Measurements from ENCODE around the gene CD151.

The CD151 gene

GRCh38 chr11:854601-855329 is 22.0 kb downstream of the CD151 start:
- Histone ChIP-seq H3K4me1 (ENCODE audit: control insufficient read depth, insufficient read depth, low read length) (peaks cover 26% of the 10 kb centered on the region), H3K27ac (ENCODE audit: low read depth, low read length) (no peak overlapping the region), H3K36me3 (ENCODE audit: control insufficient read depth, insufficient read depth, low read length) (no peaks in the 10 kb centered on the region), H3K9ac (ENCODE audit: low read length) (no peak overlapping the region), H3K9me3 (ENCODE audit: control insufficient read depth, insufficient read depth, low read depth, low read length) (no peaks in the 10 kb centered on the region), H3K27me3 (ENCODE audit: control insufficient read depth, insufficient read depth, low read length) (peaks cover 14% of the 10 kb centered on the region; the same call in 1 of the 2 replicates), H3K4me3 (ENCODE audit: low read depth, low read length) (no peak overlapping the region)

GRCh38 chr11:855330-855674 is 22.6 kb downstream of the CD151 start:
- H3K36me3 ChIP-seq (ENCODE audit: control insufficient read depth, insufficient read depth, low read length) = no peaks in the 10 kb centered on the region
- H3K4me1 ChIP-seq (ENCODE audit: control insufficient read depth, insufficient read depth, low read length) = peaks cover 32% of the 10 kb centered on the region
- H3K27me3 ChIP-seq (ENCODE audit: control insufficient read depth, insufficient read depth, low read length) = peaks cover 10% of the 10 kb centered on the region; the same call in 1 of the 2 replicates
- H3K9me3 ChIP-seq (ENCODE audit: control insufficient read depth, insufficient read depth, low read depth, low read length) = no peaks in the 10 kb centered on the region
- no peak overlapping the region for H3K9ac ChIP-seq (ENCODE audit: low read length)
- H3K4me3 ChIP-seq (ENCODE audit: low read depth, low read length) = no peak overlapping the region
- H3K27ac ChIP-seq (ENCODE audit: low read depth, low read length) = no peak overlapping the region

GRCh38 chr11:855796-856195 is 23.0 kb downstream of the CD151 start:
- Histone ChIP-seq H3K36me3 (ENCODE audit: control insufficient read depth, insufficient read depth, low read length) (no peaks in the 10 kb centered on the region), H3K4me1 (ENCODE audit: control insufficient read depth, insufficient read depth, low read length) (peaks cover 32% of the 10 kb centered on the region), H3K9me3 (ENCODE audit: control insufficient read depth, insufficient read depth, low read depth, low read length) (no peaks in the 10 kb centered on the region), H3K27ac (ENCODE audit: low read depth, low read length) (no peak overlapping the region), H3K27me3 (ENCODE audit: control insufficient read depth, insufficient read depth, low read length) (peaks cover 5% of the 10 kb centered on the region; the same call in 1 of the 2 replicates), H3K9ac (ENCODE audit: low read length) (no peak overlapping the region), H3K4me3 (ENCODE audit: low read depth, low read length) (no peak overlapping the region)

GRCh38 chr11:856397-856796 is 23.6 kb downstream of the CD151 start:
- no peaks in the 10 kb centered on the region for H3K9me3 ChIP-seq (ENCODE audit: control insufficient read depth, insufficient read depth, low read depth, low read length)
- no peaks in the 10 kb centered on the region for H3K36me3 ChIP-seq (ENCODE audit: control insufficient read depth, insufficient read depth, low read length)
- no peak overlapping the region for H3K9ac ChIP-seq (ENCODE audit: low read length)
- peaks cover 26% of the 10 kb centered on the region for H3K4me1 ChIP-seq (ENCODE audit: control insufficient read depth, insufficient read depth, low read length)
- H3K27me3 ChIP-seq (ENCODE audit: control insufficient read depth, insufficient read depth, low read length) = no peaks in the 10 kb centered on the region
- H3K4me3 ChIP-seq (ENCODE audit: low read depth, low read length) = no peak overlapping the region
- H3K27ac ChIP-seq (ENCODE audit: low read depth, low read length) = no peak overlapping the region

GRCh38 chr11:858053-858761 is 25.5 kb downstream of the CD151 start:
- peaks cover 35% of the 10 kb centered on the region for H3K4me1 ChIP-seq (ENCODE audit: control insufficient read depth, insufficient read depth, low read length)
- no peak overlapping the region for H3K4me3 ChIP-seq (ENCODE audit: low read depth, low read length)
- no peaks in the 10 kb centered on the region for H3K27me3 ChIP-seq (ENCODE audit: control insufficient read depth, insufficient read depth, low read length)
- H3K9me3 ChIP-seq (ENCODE audit: control insufficient read depth, insufficient read depth, low read depth, low read length) = no peaks in the 10 kb centered on the region
- no peaks in the 10 kb centered on the region for H3K36me3 ChIP-seq (ENCODE audit: control insufficient read depth, insufficient read depth, low read length)
- H3K27ac ChIP-seq (ENCODE audit: low read depth, low read length) = no peak overlapping the region
- H3K9ac ChIP-seq (ENCODE audit: low read length) = no peak overlapping the region

- no peaks in the 10 kb centered on the region for H3K27me3 ChIP-seq (ENCODE audit: control insufficient read depth, insufficient read depth, low read length)
- H3K4me1 ChIP-seq (ENCODE audit: control insufficient read depth, insufficient read depth, low read length) = peaks cover 41% of the 10 kb centered on the region
- no peak overlapping the region for H3K27ac ChIP-seq (ENCODE audit: low read depth, low read length)
- no peak overlapping the region for H3K9ac ChIP-seq (ENCODE audit: low read length)
- H3K9me3 ChIP-seq (ENCODE audit: control insufficient read depth, insufficient read depth, low read depth, low read length) = no peaks in the 10 kb centered on the region
- no peak overlapping the region for H3K4me3 ChIP-seq (ENCODE audit: low read depth, low read length)
- H3K36me3 ChIP-seq (ENCODE audit: control insufficient read depth, insufficient read depth, low read length) = no peaks in the 10 kb centered on the region
Measured at GRCh38 chr11:858762-859339, 26.1 kb downstream of the CD151 start.

GRCh38 chr11:859394-860131 is 26.8 kb downstream of the CD151 start:
- Histone ChIP-seq H3K27ac (ENCODE audit: low read depth, low read length) (no peak overlapping the region), H3K36me3 (ENCODE audit: control insufficient read depth, insufficient read depth, low read length) (no peaks in the 10 kb centered on the region)

GRCh38 chr11:860234-861104 is 27.7 kb downstream of the CD151 start:
- Histone ChIP-seq H3K4me1 (ENCODE audit: control insufficient read depth, insufficient read depth, low read length) (peaks cover 41% of the 10 kb centered on the region), H3K27ac (ENCODE audit: low read depth, low read length) (no peak overlapping the region), H3K9ac (ENCODE audit: low read length) (no peak overlapping the region)

More at GRCh38 chr11:859394-860131, 26.8 kb downstream of the CD151 start:
- H3K4me1 ChIP-seq (ENCODE audit: control insufficient read depth, insufficient read depth, low read length) = peaks cover 41% of the 10 kb centered on the region
- no peak overlapping the region for H3K9ac ChIP-seq (ENCODE audit: low read length)
- no peaks in the 10 kb centered on the region for H3K9me3 ChIP-seq (ENCODE audit: control insufficient read depth, insufficient read depth, low read depth, low read length)
- H3K27me3 ChIP-seq (ENCODE audit: control insufficient read depth, insufficient read depth, low read length) = no peaks in the 10 kb centered on the region
- H3K4me3 ChIP-seq (ENCODE audit: low read depth, low read length) = no peak overlapping the region

GRCh38 chr11:861105-861479 is 28.3 kb downstream of the CD151 start:
- no peak overlapping the region for H3K4me3 ChIP-seq (ENCODE audit: low read depth, low read length)
- no peak overlapping the region for H3K9ac ChIP-seq (ENCODE audit: low read length)

More at GRCh38 chr11:860234-861104, 27.7 kb downstream of the CD151 start:
- H3K36me3 ChIP-seq (ENCODE audit: control insufficient read depth, insufficient read depth, low read length) = peaks cover 1% of the 10 kb centered on the region
- H3K4me3 ChIP-seq (ENCODE audit: low read depth, low read length) = no peak overlapping the region
- no peaks in the 10 kb centered on the region for H3K27me3 ChIP-seq (ENCODE audit: control insufficient read depth, insufficient read depth, low read length)
- no peaks in the 10 kb centered on the region for H3K9me3 ChIP-seq (ENCODE audit: control insufficient read depth, insufficient read depth, low read depth, low read length)

GRCh38 chr11:862081-862661 is 29.4 kb downstream of the CD151 start:
- Histone ChIP-seq H3K9ac (ENCODE audit: low read length) (peak overlapping the region; percentile 41), H3K36me3 (ENCODE audit: control insufficient read depth, insufficient read depth, low read length) (peaks cover 7% of the 10 kb centered on the region), H3K27me3 (ENCODE audit: control insufficient read depth, insufficient read depth, low read length) (no peaks in the 10 kb centered on the region), H3K27ac (ENCODE audit: low read depth, low read length) (0 out of 2 replicates have a peak overlapping the region, but pooled peaks have one; percentile 60), H3K4me1 (ENCODE audit: control insufficient read depth, insufficient read depth, low read length) (peaks cover 33% of the 10 kb centered on the region), H3K9me3 (ENCODE audit: control insufficient read depth, insufficient read depth, low read depth, low read length) (no peaks in the 10 kb centered on the region), H3K4me3 (ENCODE audit: low read depth, low read length) (peak overlapping the region; percentile 49)

More at GRCh38 chr11:861105-861479, 28.3 kb downstream of the CD151 start:
- Histone ChIP-seq H3K27me3 (ENCODE audit: control insufficient read depth, insufficient read depth, low read length) (no peaks in the 10 kb centered on the region), H3K4me1 (ENCODE audit: control insufficient read depth, insufficient read depth, low read length) (peaks cover 40% of the 10 kb centered on the region), H3K27ac (ENCODE audit: low read depth, low read length) (no peak overlapping the region), H3K9me3 (ENCODE audit: control insufficient read depth, insufficient read depth, low read depth, low read length) (no peaks in the 10 kb centered on the region), H3K36me3 (ENCODE audit: control insufficient read depth, insufficient read depth, low read length) (peaks cover 4% of the 10 kb centered on the region)

Measured in HUES6 (cell line).